Left renal pelvis (tissue), 4 donors: ENCODE measurements around the gene SYTL1. TPM values are rescaled to one million over a fixed set of nuclear protein-coding genes. Genes with fewer than 3 reads are reported as not detected.

ENCODE experiments used
- DNase-seq, 4 donors: peaks; one replicate each; pipeline ENCODE4 v3.0.0-alpha.2; 2013; ENCODE audit warnings: low read depth in 4 of 4, low spot score in 3 of 4
- polyA plus RNA-seq, 4 donors: library from polyadenylated mRNA; unstranded; fragments of 120-200 nt; gene quantifications; one replicate each; pipeline ENCODE4 v1.2.1, GENCODE V29; 2013; ENCODE audit not compliant: insufficient read length in 4 of 4

SYTL1 gene
- polyA plus RNA-seq, 4 donors: 1.6 to 17.2 (median 8.7) TPM

- DNase-seq: no peak
These were observed 4.5 kb downstream of the SYTL1 start for GRCh38 chr1:27346357-27346756.

- no peak for DNase-seq
These were observed 5.3 kb downstream of the SYTL1 start for GRCh38 chr1:27346991-27347624.

GRCh38 chr1:27348861-27349783 lies 7.3 kb downstream of the SYTL1 start:
- no peak for DNase-seq

GRCh38 chr1:27349784-27350662 lies 8.2 kb downstream of the SYTL1 start:
- no peak for DNase-seq

GRCh38 chr1:27350663-27351540 lies 9.1 kb downstream of the SYTL1 start:
- no peak for DNase-seq

- no peak for DNase-seq
These were observed 9.8 kb downstream of the SYTL1 start for GRCh38 chr1:27351541-27352107.

- DNase-seq: no peak
These were observed 11.3 kb downstream of the SYTL1 start for GRCh38 chr1:27353166-27353565.

GRCh38 chr1:27353629-27354028 lies 11.8 kb downstream of the SYTL1 start:
- DNase-seq: no peak

GRCh38 chr1:27355683-27356082 lies 13.9 kb downstream of the SYTL1 start:
- DNase-seq: no peak

GRCh38 chr1:27356277-27356618 lies 14.4 kb downstream of the SYTL1 start:
- DNase-seq: no peak

- no peak for DNase-seq
These were observed 14.9 kb downstream of the SYTL1 start for GRCh38 chr1:27356619-27357280.

- no peak for DNase-seq
These were observed 15.6 kb downstream of the SYTL1 start for GRCh38 chr1:27357281-27358037.

- DNase-seq: no peak
These were observed 16.5 kb downstream of the SYTL1 start for GRCh38 chr1:27358038-27358927.

- DNase-seq: no peak
These were observed 17.1 kb downstream of the SYTL1 start for GRCh38 chr1:27358928-27359313.

- DNase-seq: no peak
These were observed 18.0 kb downstream of the SYTL1 start for GRCh38 chr1:27359822-27360158.

- no peak for DNase-seq
These were observed 18.6 kb downstream of the SYTL1 start for GRCh38 chr1:27360159-27361043.

- no peak for DNase-seq
These were observed 19.2 kb downstream of the SYTL1 start for GRCh38 chr1:27361044-27361402.
